Thoracic aorta (tissue), 2 donors: ENCODE measurements around the gene PTEN. TPM values are rescaled to one million over a fixed set of nuclear protein-coding genes. Genes with fewer than 3 reads are reported as not detected.

Experiments
- ATAC-seq: fragments of 150-250 bp; one replicate; pipeline ENCODE4 v1.8.0; 2017; ENCODE audit warnings: low read depth; ENCODE audit not compliant: insufficient number of reproducible peaks, low FRiP score
- DNase-seq: peaks from one replicate; pipeline ENCODE4 v3.0.0-alpha.2; 2020; ENCODE audit warnings: low spot score
- H3K27ac ChIP-seq, 2 donors: fragments of 200-600 bp; sonication (generic); 1 replicate in 1 of 2; 2 replicates in 1 of 2; pipeline ENCODE4 v1.5.1; 2016; ENCODE audit warnings: mild to moderate bottlenecking in 2 of 2, moderate library complexity in 2 of 2
- H3K27me3 ChIP-seq: fragments of 200-600 bp; sonication (generic); replicated peaks from 2 replicates; pipeline ENCODE4 v1.6.0; 2016; ENCODE audit warnings: mild to moderate bottlenecking; ENCODE audit not compliant: insufficient read depth
- H3K36me3 ChIP-seq: fragments of 200-600 bp; sonication (generic); one replicate; pipeline ENCODE4 v1.5.1; 2016
- H3K4me1 ChIP-seq, 2 donors: fragments of 200-600 bp; sonication (generic); 1 replicate in 1 of 2; 2 replicates in 1 of 2; pipeline versions ENCODE4 v1.5.1 to v1.6.0; 2016; ENCODE audit warnings: low read depth in 2 of 2, mild to moderate bottlenecking in 1 of 2; ENCODE audit not compliant: control insufficient read depth in 1 of 2
- H3K4me3 ChIP-seq: fragments of 200-600 bp; sonication (generic); 2 replicates; pipeline ENCODE4 v1.5.1; 2016; ENCODE audit warnings: mild to moderate bottlenecking
- H3K9me3 ChIP-seq: fragments of 200-600 bp; sonication (generic); 2 replicates; pipeline ENCODE4 v1.5.1; 2016
- total RNA-seq, 2 donors: library from RNA; depleted of rRNA; stranded (reverse); fragments of >200 nt; gene quantifications; one replicate each; pipeline versions ENCODE4 v1.1.0 to v1.2.3, GENCODE V29; 2016
- TF ChIP-seq, protein P1 (sequence below): fragments of 200-600 bp; sonication (generic); IDR thresholded peaks from one replicate; pipeline ENCODE4 v1.5.1; 2019; ENCODE audit warnings: antibody characterized with exemption

Gene PTEN
- total RNA-seq, 2 donors from 2014 or later = 146 to 168 TPM

DNA sequence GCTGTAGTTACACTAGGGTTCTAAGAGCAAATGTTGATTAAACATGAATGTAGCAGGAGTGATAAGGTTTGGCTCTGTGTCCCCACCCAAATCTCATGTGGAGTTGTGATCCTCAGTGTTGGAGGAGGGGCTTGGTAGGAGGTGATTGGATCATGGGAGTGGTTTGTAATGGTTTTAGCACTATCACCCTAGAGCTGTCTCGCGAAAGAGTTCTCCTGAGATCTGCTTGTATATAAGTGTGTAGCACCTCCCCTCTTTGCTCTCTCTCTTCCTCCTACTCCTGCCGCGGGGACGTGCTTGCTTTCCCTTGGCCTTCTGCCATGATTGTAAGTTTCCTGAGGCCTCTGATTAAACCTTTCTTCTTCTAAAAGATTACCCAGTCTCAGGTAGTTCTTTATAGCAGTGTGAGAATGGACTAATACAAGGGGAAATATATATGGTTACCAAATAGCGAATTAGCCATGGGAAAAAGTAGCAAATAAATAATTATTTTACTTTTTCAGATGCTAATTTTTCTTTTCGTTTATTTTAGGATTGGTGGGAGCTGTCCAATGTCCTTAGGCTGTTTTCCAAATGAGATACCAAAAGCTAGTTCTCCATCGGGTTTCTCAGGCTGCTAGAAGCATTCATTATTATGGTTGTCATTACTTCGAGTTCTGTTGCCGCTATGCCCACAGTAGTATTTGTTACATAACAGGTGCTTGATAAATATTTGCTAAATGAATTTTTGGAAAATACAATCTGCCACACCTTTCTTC, 58.7 kb downstream of the PTEN start:
- H3K4me1 ChIP-seq = peaks cover 46 to 77% of the 10 kb centered on the region in 2 donors
- H3K36me3 ChIP-seq = no peaks in the 10 kb centered on the region
- DNase-seq = no peak
- no peak overlapping the region for H3K27ac ChIP-seq
- H3K9me3 ChIP-seq = no peaks in the 10 kb centered on the region
- no peaks in the 10 kb centered on the region for H3K27me3 ChIP-seq
- TF ChIP-seq, protein P1, sequence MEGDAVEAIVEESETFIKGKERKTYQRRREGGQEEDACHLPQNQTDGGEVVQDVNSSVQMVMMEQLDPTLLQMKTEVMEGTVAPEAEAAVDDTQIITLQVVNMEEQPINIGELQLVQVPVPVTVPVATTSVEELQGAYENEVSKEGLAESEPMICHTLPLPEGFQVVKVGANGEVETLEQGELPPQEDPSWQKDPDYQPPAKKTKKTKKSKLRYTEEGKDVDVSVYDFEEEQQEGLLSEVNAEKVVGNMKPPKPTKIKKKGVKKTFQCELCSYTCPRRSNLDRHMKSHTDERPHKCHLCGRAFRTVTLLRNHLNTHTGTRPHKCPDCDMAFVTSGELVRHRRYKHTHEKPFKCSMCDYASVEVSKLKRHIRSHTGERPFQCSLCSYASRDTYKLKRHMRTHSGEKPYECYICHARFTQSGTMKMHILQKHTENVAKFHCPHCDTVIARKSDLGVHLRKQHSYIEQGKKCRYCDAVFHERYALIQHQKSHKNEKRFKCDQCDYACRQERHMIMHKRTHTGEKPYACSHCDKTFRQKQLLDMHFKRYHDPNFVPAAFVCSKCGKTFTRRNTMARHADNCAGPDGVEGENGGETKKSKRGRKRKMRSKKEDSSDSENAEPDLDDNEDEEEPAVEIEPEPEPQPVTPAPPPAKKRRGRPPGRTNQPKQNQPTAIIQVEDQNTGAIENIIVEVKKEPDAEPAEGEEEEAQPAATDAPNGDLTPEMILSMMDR = no peak
- ATAC-seq = no peak
- H3K4me3 ChIP-seq = no peak overlapping the region

DNA sequence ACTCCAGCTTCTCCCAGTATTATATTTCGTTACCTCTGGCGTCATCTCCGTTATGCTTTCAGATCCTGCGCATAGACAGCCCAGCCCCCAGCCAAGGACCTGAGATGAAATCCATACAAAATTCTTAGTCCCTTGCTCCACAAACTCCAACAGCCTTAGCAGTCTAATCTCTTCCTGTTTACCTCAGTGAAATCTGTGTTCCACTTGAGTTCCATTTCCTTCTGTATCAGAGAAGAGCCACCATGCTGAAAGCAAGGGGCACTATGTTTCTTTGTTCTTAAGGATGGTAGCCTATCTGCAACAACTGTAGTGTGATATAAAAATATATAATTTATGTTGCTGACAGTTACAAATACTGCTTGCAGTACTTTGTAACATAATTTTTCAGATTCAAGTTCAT, 59.8 kb downstream of the PTEN start:
- Histone ChIP-seq H3K9me3 (no peaks in the 10 kb centered on the region), H3K27ac (no peak overlapping the region), H3K4me3 (no peak overlapping the region), H3K4me1 (peaks cover 47 to 78% of the 10 kb centered on the region in 2 donors), H3K27me3 (no peaks in the 10 kb centered on the region), H3K36me3 (no peaks in the 10 kb centered on the region)
- DNase-seq (no peak), ATAC-seq (no peak)
- TF ChIP-seq, protein P1 = no peak

DNA sequence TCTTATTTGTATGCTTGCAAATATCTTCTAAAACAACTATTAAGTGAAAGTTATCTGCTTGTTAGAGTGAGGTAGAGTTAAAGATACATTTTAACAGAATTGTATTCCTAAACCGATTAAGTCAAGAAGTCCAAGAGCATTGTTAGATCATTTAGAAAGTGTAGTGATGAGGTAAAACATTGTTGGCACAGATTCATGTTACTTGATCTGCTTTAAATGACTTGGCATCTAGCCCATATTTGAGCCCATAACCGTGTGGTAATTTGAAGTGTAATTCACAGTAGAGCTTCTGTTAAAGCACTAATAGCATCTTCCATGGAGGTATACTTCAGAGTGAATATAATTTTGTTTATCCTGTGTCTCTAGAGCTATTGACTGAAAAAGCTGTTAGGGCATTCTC, 62.1 kb downstream of the PTEN start:
- ATAC-seq (no peak), DNase-seq (no peak)
- Histone ChIP-seq H3K36me3 (no peaks in the 10 kb centered on the region), H3K27ac (no peak overlapping the region), H3K4me1 (peaks cover 51 to 87% of the 10 kb centered on the region in 2 donors), H3K27me3 (no peaks in the 10 kb centered on the region), H3K4me3 (no peak overlapping the region), H3K9me3 (no peaks in the 10 kb centered on the region)
- TF ChIP-seq, protein P1 = no peak

DNA sequence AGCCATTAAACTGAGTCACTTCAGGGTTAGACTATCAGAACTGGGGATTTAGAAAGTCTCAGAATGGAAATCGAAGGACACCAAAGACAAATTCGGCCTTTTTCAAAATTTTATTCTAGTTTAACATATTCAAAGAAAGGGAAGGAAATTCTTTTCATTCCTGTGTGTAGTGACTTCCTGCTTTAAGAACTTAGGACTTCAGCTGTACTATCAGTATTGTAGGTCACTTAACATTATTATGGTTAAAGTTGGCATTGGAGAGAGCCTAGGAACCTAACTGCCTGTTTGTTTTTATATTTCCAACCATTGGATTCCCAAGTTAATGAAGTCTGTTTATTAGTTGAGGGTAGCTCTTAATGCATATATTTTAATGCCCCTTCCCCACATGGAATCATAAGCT, 63.7 kb downstream of the PTEN start:
- no peaks in the 10 kb centered on the region for H3K27me3 ChIP-seq
- no peaks in the 10 kb centered on the region for H3K9me3 ChIP-seq
- H3K27ac ChIP-seq = peak overlapping the region in 1 of 2 donors; percentile 14
- no peaks in the 10 kb centered on the region for H3K36me3 ChIP-seq
- TF ChIP-seq, protein P1 = no peak
- DNase-seq (no peak), ATAC-seq (no peak)
- H3K4me3 ChIP-seq = no peak overlapping the region
- H3K4me1 ChIP-seq = peaks cover 62 to 87% of the 10 kb centered on the region in 2 donors

DNA sequence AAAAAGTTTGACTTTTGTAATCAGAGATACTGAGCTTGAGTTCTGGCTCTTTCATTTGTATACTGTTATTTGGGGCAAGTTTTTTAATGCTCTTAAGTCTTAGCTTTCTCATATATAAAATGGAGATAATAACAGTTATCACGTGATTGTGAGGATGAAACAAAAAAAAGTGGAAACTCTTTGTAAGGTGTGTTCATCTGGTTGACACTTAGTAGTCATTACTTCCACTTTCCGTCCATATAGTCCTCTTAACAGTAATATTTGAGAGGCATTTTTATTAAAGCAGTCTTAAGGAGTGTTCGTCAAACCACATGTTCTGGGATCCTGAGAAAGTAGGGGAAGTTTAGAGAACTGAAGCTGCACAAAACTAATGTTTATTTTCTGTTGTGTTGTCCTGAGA, 65.6 kb downstream of the PTEN start:
- Histone ChIP-seq H3K9me3 (no peaks in the 10 kb centered on the region), H3K27me3 (no peaks in the 10 kb centered on the region), H3K27ac (peak overlapping the region in 1 of 2 donors; percentile 27), H3K4me3 (no peak overlapping the region), H3K36me3 (no peaks in the 10 kb centered on the region), H3K4me1 (peaks cover 67 to 73% of the 10 kb centered on the region in 2 donors)
- TF ChIP-seq, protein P1 = no peak
- no peak for ATAC-seq
- DNase-seq = no peak
